Right cardiac atrium (tissue), 5 donors: Measurements from ENCODE around the gene RNASE7. TPM values are rescaled to one million over a fixed set of nuclear protein-coding genes. Genes with fewer than 3 reads are reported as not detected.

ENCODE experiments used
- ATAC-seq, 2 donors: fragments of 200-7000 bp; cut with Tn5 transposase; one replicate each; pipeline versions ENCODE4 v1.8.0 to v1.9.1; 2020; ENCODE audit warnings: moderate library complexity in 2 of 2, mild to moderate bottlenecking in 1 of 2
- DNase-seq, 3 donors: peaks; one replicate each; pipeline ENCODE4 v3.0.0-alpha.2; 2020
- H3K27ac ChIP-seq: one replicate; pipeline ENCODE4 v1.5.1; 2013; ENCODE audit warnings: mild to moderate bottlenecking, low read length, control low read depth, moderate library complexity
- H3K27me3 ChIP-seq: one replicate; pipeline ENCODE4 v1.6.1; 2013; ENCODE audit not compliant: control insufficient read depth, insufficient read depth
- H3K4me1 ChIP-seq: one replicate; pipeline ENCODE4 v1.6.1; 2013; ENCODE audit warnings: low read length; ENCODE audit not compliant: control insufficient read depth, insufficient read depth
- H3K4me3 ChIP-seq: one replicate; pipeline ENCODE4 v1.5.1; 2013; ENCODE audit warnings: low read length, control low read depth
- H3K9me3 ChIP-seq: one replicate; pipeline ENCODE4 v1.6.1; 2013; ENCODE audit warnings: low read length; ENCODE audit not compliant: control insufficient read depth
- WGBS: extraction: QIAGEN DNeasy Blood & Tissue Kit; methylation state at CpG from one replicate; pipeline ENCODE4 v1.1.7; 2013; 5-methylcytosine and 5-hydroxymethylcytosine counted together
- intact Hi-C, 4 donors: fragments of 100-400 bp; cut with DNase I; formaldehyde crosslinking; loops; one replicate each; pipeline versions ENCODE4 v1.11.0 to v1.14.0; 2022 to 2023
- polyA plus RNA-seq: library from polyadenylated mRNA; stranded (reverse); fragments of 200-250 nt; gene quantifications from one replicate; pipeline ENCODE4 v1.2.3, GENCODE V29; 2013
- total RNA-seq, 4 donors: library from RNA; stranded (reverse); fragmentation: NEBNext Ultra II Directional; extraction: Animal tissue kit (Norgen Biotek cat#: 25700); gene quantifications; one replicate each; pipeline ENCODE4 v1.2.1, GENCODE V29; 2021
- donor health status: healthy with polysubstance abuse.
- donor health status: DM: no; HTN: yes; CAD: no.
- donor health status: DM: no; HTN: no; CAD: no.
- donor health status: DM: no; HTN: yes; CAD: no; lungs with severe emphysema.
- donor health status: DM: yes; HTN: yes; CAD: no.

The RNASE7 gene
- total and polyA plus RNA-seq, 5 donors = not detected

DNA sequence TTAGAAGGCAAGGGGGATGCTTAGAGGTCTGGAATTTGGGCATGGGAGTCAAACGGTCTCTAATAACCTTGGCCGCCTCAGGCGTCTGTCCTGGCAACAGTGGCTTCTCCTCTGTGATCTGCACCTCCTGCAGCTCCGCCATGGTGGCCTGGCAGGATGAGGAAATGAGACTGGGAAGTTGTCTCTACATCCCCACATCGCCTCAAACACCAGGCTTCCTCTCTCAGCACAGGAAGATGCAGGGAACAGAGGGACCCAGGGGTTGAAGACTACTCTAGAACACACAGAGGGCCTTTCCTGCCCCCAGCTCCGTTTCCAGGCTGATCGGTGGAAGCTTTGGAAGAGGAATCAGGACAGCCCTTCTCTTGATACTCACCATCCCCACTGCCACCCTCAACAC lies 19.0 kb upstream of the RNASE7 start:
- H3K27ac ChIP-seq = peak overlapping the region; percentile 87
- ATAC-seq (no peak), DNase-seq (peak in 2 of 3 donors; percentile 56 to 64)
- peaks cover 12% of the 10 kb centered on the region for H3K4me1 ChIP-seq
- no peaks in the 10 kb centered on the region for H3K9me3 ChIP-seq
- intact Hi-C loops = no loop called here
- H3K27me3 ChIP-seq = no peaks in the 10 kb centered on the region
- peak overlapping the region; percentile 90 for H3K4me3 ChIP-seq
- WGBS = 26% methylated on average over 7 of the region's 7 CpGs

DNA sequence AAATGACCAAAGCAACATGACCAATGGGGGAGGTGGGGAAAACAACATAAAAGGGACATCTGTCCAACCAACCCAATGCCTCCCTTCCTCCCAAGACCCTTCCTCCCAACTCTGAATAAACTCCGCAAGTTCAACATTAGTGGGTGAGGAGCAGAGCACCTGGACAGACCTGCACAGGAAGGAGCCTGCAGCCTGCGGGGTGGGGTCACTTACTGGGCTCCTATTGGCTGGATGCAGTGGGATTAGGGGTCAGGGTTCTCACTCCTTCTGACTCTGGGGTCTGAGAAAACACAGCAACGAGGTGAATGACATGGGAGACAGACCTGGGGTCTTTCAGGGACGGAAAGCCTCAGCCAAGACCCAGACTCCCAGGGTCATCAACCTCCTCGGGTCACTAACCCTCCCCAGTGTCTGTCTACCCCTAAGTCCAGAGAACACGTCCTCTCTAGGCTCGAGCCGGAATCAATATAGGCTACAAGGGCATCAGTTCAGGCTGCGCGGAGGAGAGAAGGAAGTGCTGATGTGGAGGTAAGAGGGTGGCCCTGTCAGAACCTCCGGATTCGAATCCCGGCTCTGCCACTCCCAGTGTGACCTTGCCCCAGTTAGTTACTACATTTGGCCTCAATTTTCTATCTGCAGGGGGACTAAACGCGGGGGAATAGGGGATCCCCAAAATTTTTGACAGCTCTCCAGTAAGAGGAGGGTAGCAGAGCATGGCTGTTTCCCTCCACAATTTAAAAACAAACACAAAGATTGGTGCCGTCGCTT lies 18.2 kb upstream of the RNASE7 start:
- 18% methylated on average over 17 of the region's 17 CpGs for WGBS

DNA sequence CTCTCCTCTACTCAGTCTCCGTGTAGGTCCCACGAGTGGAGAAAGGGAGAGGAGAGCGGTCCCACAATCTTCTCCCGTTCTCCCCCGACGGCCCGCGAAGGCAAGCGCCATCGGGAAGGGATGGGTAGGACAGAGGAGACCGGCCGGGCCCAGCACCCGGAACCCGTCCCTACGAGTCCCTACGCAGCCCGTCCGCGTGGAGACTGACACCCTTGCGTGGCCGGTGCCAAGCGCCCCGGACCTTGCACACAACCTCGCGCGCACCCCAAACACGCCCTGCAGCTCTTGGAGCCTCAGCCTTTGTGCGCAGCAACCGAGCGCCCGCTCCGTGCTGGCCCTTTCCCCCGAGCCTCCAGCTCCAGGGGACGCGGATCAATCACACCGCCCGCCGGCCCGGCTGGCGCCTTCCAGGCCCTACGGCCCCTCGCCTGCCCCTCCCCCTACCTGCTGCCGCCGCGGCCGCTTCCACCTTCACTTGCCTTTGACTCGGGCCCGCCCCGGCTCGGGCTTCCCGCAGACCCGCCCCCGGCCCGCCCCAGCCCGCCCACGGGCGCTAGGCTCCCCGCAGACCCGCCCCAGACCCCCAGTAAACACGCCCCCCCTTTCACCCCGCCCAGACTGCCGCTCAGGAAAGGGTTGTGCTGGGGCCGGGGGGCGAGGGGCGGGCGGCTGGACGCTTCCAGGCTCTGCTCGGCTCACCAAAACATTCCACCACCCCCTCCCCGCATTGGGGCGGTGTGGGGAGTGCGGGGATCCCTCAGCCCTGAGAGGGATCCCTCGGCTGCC lies 17.4 kb upstream of the RNASE7 start, which contains the start of gene NDRG2:
NDRG2 (minus strand) TSS at position 477 of the 786 bp plus-strand sequence. CDS start 1,746 bp downstream, outside the sequence.
- under 1% methylated on average over 72 of the region's 72 CpGs for WGBS
- peaks cover 12% of the 10 kb centered on the region for H3K4me1 ChIP-seq

More for the DNA sequence above, 18.2 kb upstream of the RNASE7 start:
- H3K27me3 ChIP-seq = no peaks in the 10 kb centered on the region
- H3K27ac ChIP-seq = peak overlapping the region; percentile 87
- peaks cover 12% of the 10 kb centered on the region for H3K4me1 ChIP-seq
- DNase-seq = peak in 2 of 3 donors; percentile 45 to 65
- ATAC-seq = peak in 1 of 2 donors; percentile 3
- H3K9me3 ChIP-seq = no peaks in the 10 kb centered on the region
- intact Hi-C loops = no loop called here
- peak overlapping the region; percentile 90 for H3K4me3 ChIP-seq

DNA sequence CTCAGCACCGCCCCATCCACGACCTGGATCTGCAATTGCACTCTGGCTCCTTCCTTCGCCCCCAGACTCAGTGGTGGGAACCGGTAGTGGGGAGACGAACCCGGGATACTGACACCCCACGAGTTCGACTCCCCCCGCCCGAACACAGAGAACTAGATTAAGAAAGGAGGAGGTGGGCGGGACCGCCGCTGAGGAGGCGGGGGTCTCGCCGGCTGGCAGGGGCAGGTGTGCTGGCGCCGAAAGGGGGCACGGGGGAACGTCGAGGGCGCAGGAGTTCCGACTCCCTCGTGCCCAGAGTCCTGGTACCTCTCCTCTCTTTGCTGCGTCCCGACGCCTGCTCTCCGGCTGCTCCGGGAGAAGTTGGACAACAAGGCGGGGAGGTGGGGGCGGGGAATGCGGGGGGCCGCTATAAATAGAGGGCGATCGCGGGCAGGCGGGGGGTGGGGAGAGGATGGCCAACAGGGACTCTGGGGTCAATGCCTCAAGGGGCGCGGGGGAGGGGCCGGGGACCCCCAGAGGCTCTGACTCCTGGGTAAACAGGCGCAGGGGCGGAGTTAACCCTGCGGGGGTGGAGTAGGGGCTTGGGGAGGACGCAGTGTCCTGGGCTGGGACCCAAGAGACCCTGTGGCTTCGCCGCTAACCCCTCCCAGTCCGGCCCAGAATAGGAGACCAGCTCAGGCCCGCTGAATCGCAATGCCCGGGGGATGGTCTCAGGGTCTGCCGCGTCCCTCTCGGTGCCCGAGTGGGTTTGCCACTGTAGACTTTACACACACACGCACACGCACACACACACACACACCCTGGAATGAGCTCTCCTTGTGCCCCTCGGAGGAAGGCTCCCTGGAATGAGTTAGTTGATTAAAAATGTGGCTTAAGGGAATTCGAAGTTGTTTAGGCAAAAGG lies 16.5 kb upstream of the RNASE7 start:
- DNase-seq = peak; percentile 87 to 96 (median 95)
- intact Hi-C loops = no loop called here
- WGBS = 3% methylated on average over 58 of the region's 58 CpGs
- H3K27me3 ChIP-seq = no peaks in the 10 kb centered on the region
- H3K4me3 ChIP-seq = peak overlapping the region; percentile 90
- H3K27ac ChIP-seq = peak overlapping the region; percentile 98
- H3K4me1 ChIP-seq = peaks cover 12% of the 10 kb centered on the region
- ATAC-seq = peak; percentile 72 to 82
- H3K9me3 ChIP-seq = no peaks in the 10 kb centered on the region

More for the DNA sequence above, 17.4 kb upstream of the RNASE7 start, which contains the start of gene NDRG2:
- ATAC-seq (peak; percentile 88 to 91), DNase-seq (peak; percentile 83 to 96 (median 95))
- intact Hi-C loops = no loop called here
- Histone ChIP-seq H3K4me3 (peak within 1 kb of the TSS; percentile 90), H3K9me3 (no peaks in the 10 kb centered on the region), H3K27me3 (no peaks in the 10 kb centered on the region), H3K27ac (peak within 1 kb of the TSS; percentile 98)

DNA sequence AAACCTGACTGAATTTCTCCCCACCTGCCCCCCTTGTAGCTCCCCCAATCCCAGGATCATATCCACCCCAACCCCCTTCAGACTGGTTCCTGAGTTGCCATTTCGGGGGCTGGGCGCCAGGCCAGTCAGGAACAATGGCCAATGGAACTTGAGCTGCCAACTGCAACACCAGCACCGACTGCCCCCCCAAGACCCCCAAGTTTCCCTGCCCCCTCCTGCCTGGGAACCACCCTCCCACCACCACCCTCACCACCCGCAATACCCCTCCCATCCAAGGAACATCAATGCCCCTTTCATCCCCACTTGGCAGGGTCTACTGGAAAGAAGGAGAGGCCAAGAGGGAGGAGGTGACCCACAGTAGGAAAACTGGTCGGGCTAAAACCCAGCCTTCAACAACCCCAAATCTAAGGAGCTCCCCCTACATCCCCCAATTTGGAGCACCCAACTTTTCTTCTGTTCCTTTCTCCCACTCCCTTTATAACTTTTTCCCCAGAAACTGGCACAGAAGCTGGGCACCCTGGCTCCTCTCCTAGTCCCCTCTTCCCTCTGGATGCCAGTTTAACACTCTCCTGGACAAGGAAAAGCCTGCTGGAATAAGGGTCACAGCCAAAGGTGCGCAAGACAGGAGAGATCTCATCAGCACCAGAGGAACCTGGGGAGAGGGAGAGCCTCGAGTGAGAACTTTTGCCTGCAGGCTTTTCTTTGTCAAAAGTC lies 15.7 kb upstream of the RNASE7 start:
- no peak for ATAC-seq
- intact Hi-C loops = no loop called here

DNA sequence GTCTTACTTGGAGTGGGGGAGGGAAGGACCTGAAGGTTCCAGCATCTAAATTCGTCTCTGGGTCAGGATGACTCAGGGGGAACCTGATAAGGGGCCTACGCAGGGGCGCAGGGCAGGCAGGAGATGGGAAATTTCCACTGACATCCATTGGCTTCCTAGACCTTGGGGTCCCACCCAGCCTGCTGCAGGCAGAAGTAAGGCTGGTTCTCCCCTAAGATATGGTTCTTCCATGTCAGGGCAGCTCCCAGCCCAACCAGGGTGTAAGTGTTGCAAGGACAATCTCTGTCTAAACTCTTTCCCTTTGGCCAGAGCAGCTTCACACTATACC lies 15.2 kb upstream of the RNASE7 start:
- WGBS = 10% methylated on average over 3 of the region's 3 CpGs
- peak in 1 of 2 donors; percentile 58 for ATAC-seq
- Histone ChIP-seq H3K9me3 (no peaks in the 10 kb centered on the region), H3K4me3 (no peak overlapping the region), H3K4me1 (peaks cover 12% of the 10 kb centered on the region), H3K27me3 (no peaks in the 10 kb centered on the region), H3K27ac (peak overlapping the region; percentile 92)
- intact Hi-C loops = no loop called here
- peak in 2 of 3 donors; percentile 61 to 71 for DNase-seq

More for the DNA sequence above, 15.7 kb upstream of the RNASE7 start:
- 47% methylated on average over 7 of the region's 7 CpGs for WGBS
- H3K27ac ChIP-seq = peak overlapping the region; percentile 92
- no peak overlapping the region for H3K4me3 ChIP-seq
- H3K27me3 ChIP-seq = no peaks in the 10 kb centered on the region
- H3K9me3 ChIP-seq = no peaks in the 10 kb centered on the region
- DNase-seq = peak in 2 of 3 donors; percentile 79
- H3K4me1 ChIP-seq = peaks cover 12% of the 10 kb centered on the region

DNA sequence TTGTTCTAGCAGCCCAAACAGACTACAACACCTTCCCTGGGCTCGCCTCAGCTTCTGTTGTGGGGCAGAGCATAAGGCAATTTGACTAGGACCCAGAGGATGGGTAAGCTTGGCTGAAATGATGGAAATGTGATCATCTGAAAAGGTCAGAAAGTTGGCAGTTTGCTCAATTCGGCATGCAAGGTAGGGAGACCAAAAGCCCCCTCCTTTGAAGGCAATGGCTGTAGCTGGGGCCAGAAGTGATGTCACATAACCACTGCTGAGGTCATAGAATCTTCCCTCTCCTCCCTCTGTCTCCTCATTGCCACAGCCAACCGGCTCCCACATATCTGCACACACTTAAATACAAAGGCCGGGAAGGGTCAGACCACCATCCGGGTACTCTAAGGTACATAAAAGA lies 12.2 kb upstream of the RNASE7 start, which contains the start of gene TPPP2:
TPPP2 (plus strand) TSS at position 301 of the 400 bp plus-strand sequence. CDS start 365 bp downstream, outside the sequence.
- WGBS = 92% methylated on average over 5 of the region's 5 CpGs
- intact Hi-C loops = no loop called here
- no peak for ATAC-seq
- Histone ChIP-seq H3K4me3 (no peak within 1 kb of the TSS), H3K27me3 (no peaks in the 10 kb centered on the region), H3K27ac (no peak within 1 kb of the TSS), H3K4me1 (peaks cover 8% of the 10 kb centered on the region), H3K9me3 (no peaks in the 10 kb centered on the region)
- DNase-seq = no peak

DNA sequence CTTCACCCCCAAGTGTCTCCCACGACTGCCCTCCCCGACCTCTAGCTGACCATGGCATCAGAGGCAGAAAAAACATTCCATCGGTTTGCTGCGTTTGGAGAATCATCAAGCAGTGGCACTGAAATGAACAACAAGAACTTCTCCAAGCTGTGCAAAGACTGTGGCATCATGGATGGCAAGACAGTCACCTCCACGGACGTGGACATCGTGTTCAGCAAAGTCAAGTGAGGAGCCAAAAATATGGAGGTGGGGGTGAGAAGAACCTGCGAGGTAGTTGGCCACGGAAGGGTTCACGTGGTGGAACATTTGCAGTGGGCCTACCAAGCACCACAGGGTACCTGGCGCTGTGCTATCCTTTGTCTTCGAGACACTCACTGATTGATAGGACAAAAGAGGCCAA lies 11.6 kb upstream of the RNASE7 start:
- ATAC-seq (no peak), DNase-seq (no peak)
- Histone ChIP-seq H3K4me1 (peaks cover 8% of the 10 kb centered on the region), H3K9me3 (no peaks in the 10 kb centered on the region), H3K27me3 (no peaks in the 10 kb centered on the region), H3K4me3 (no peak overlapping the region), H3K27ac (no peak overlapping the region)
- intact Hi-C loops = no loop called here
- 87% methylated on average over 12 of the region's 12 CpGs for WGBS

DNA sequence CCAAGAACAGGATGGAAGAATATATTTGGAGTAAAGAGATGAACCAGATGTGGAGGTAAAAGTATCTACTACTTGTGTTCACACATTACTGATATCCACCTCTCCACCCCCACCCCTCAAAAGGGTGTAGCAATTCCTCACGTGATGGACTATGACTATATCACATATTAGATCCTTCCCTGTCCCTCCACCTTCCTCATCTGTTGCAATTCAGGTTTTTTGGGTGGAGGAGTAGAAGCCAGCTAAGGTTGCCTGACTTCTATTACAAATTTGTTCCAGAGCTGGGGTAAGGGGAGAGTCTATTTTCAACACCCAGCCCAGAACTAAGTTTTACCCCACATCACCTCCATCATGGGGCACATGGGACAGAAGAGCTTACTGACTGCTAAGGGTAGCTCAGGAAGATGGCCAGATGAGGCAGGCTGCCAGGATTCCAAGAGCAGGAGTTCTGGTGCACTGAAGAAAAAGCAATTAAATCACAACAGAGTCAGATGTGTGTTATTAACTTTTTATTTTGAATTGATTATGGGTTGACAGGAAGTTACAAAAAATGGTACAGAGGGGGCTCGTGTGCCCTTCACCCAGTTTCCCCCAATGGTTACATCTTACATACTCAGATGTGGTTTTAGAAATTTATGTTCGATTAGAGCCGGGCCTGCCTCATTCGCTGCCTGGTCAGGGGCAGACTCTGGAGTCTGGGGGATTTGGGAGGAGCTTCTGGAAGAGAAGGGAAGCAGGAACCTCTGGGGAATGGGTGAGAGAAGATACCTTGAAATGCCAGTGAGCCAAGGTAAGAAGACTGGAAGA lies 9.6 kb upstream of the RNASE7 start:
- intact Hi-C loops = no loop called here
- 84% methylated on average over 5 of the region's 5 CpGs for WGBS
- Histone ChIP-seq H3K4me3 (no peak overlapping the region), H3K27ac (no peak overlapping the region), H3K4me1 (no peaks in the 10 kb centered on the region), H3K9me3 (no peaks in the 10 kb centered on the region), H3K27me3 (no peaks in the 10 kb centered on the region)
- no peak for DNase-seq
- ATAC-seq = no peak
